ENCODE measurements around the gene CER1. TPM values are rescaled to one million over a fixed set of nuclear protein-coding genes. Genes with fewer than 3 reads are reported as not detected.

Gene CER1
- total RNA-seq, 4 donors from 2014 or later, result 1.9 to 7.6 TPM; not detected in 2

DNA sequence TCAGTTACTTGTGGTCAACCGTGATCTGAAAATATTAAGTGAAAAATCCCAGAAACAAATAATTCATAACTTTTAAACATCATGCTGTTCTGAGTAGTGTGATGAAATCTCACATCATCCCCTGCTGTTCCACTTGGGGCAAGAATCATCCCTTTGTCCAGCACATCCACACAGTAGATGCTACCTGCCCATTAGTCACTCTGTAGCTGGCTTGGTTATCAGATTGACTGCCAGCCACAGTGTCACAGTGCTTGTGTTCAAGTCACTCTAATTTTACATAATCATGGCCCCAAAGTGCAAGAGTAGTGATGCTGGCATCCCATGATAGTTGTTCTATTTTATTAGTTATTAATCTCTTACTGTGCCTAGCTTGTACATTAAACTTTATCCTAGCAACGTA lies 39.1 kb upstream of the CER1 start:
- no peak overlapping the region for H3K4me3 ChIP-seq
- H3K36me3 ChIP-seq, result peaks cover 0 to 7% (median 0%) of the 10 kb centered on the region in 3 donors
- no peaks in the 10 kb centered on the region for H3K9me3 ChIP-seq
- no peaks in the 10 kb centered on the region for H3K27me3 ChIP-seq
- DNase-seq, result no peak
- H3K27ac ChIP-seq, result no peak overlapping the region
- H3K4me1 ChIP-seq, result no peaks in the 10 kb centered on the region
- no peak for TF ChIP-seq POLR2A (IDR thresholded peaks at IDR 0.05)
- TF ChIP-seq, protein P1, sequence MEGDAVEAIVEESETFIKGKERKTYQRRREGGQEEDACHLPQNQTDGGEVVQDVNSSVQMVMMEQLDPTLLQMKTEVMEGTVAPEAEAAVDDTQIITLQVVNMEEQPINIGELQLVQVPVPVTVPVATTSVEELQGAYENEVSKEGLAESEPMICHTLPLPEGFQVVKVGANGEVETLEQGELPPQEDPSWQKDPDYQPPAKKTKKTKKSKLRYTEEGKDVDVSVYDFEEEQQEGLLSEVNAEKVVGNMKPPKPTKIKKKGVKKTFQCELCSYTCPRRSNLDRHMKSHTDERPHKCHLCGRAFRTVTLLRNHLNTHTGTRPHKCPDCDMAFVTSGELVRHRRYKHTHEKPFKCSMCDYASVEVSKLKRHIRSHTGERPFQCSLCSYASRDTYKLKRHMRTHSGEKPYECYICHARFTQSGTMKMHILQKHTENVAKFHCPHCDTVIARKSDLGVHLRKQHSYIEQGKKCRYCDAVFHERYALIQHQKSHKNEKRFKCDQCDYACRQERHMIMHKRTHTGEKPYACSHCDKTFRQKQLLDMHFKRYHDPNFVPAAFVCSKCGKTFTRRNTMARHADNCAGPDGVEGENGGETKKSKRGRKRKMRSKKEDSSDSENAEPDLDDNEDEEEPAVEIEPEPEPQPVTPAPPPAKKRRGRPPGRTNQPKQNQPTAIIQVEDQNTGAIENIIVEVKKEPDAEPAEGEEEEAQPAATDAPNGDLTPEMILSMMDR (IDR thresholded peaks at IDR 0.05), result no peak

DNA sequence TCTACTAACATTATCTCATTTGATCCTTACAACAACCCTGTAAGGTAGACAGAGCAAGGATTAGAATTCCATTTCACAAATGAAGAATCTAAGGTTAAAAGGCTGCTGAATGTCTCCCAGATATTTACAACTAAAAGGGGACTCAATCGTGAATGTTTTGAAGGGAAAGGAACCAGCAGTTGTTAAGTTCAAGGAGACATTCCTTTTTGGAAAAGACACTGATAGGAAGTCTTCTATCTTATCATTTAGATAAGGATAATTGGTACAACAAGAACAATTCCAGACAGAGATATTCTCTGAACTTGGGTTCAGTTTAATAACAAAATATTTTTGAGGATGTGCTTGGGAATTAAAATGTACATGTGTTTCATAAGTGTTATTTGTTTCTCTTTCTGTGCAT lies 37.5 kb upstream of the CER1 start:
- no peak overlapping the region for H3K27ac ChIP-seq
- no peaks in the 10 kb centered on the region for H3K27me3 ChIP-seq
- peaks cover 0 to 14% (median 0%) of the 10 kb centered on the region in 3 donors for H3K36me3 ChIP-seq
- no peak for DNase-seq
- H3K4me1 ChIP-seq, result no peaks in the 10 kb centered on the region
- no peaks in the 10 kb centered on the region for H3K9me3 ChIP-seq
- no peak overlapping the region for H3K4me3 ChIP-seq
- no peak for TF ChIP-seq POLR2A (IDR thresholded peaks at IDR 0.05)
- TF ChIP-seq, protein P1 (IDR thresholded peaks at IDR 0.05), result no peak

DNA sequence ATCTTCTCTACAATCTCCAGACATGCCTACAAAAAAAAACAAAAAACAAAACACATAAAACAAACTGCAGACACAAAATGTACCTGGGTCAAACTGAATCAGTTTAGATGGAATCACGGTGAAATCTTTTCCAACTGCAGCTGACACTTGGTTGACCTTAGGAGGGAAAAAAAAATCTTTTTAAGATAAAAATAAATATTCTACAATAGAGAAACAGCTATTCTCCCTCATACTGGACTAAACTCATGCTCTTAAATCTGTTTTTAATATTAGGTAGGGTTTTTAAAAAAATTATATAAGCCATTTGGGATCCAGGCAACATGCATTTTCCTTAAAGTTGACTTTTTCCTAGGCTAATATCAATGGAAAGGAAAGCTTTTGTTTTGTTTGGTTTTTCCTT lies 33.8 kb upstream of the CER1 start:
- H3K27me3 ChIP-seq, result no peaks in the 10 kb centered on the region
- TF ChIP-seq, protein P1 (IDR thresholded peaks at IDR 0.05), result no peak
- peaks cover 0 to 15% (median 0%) of the 10 kb centered on the region in 3 donors for H3K36me3 ChIP-seq
- no peak overlapping the region for H3K27ac ChIP-seq
- H3K9me3 ChIP-seq, result no peaks in the 10 kb centered on the region
- DNase-seq, result no peak
- H3K4me3 ChIP-seq, result no peak overlapping the region
- H3K4me1 ChIP-seq, result no peaks in the 10 kb centered on the region

DNA sequence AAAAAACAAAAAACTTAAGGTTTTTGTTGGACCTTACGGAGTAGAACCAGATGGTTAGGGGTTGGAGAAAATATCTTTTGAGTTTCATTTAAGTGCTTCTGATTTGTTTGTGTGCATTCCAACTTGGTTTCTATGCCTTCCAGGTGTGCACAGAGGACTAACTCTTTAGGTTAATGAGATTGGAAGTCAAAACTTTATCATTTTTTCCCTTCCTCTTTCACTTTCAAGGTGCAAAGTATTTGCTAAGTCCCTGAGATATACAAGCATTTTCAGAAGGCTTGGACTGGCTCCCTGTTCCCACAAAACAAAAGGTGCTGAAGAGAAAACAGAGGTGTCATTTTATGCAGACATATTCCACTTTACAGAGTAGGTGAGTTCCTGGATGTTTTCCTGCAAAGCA lies 30.3 kb upstream of the CER1 start:
- Histone ChIP-seq H3K27ac (no peak overlapping the region), H3K9me3 (no peaks in the 10 kb centered on the region), H3K4me3 (no peak overlapping the region), H3K27me3 (no peaks in the 10 kb centered on the region), H3K36me3 (peaks cover 0 to 14% (median 0%) of the 10 kb centered on the region in 3 donors), H3K4me1 (no peaks in the 10 kb centered on the region)
- DNase-seq, result no peak
- TF ChIP-seq POLR2A (IDR thresholded peaks at IDR 0.05), result no peak
- TF ChIP-seq, protein P1 (IDR thresholded peaks at IDR 0.05), result no peak

DNA sequence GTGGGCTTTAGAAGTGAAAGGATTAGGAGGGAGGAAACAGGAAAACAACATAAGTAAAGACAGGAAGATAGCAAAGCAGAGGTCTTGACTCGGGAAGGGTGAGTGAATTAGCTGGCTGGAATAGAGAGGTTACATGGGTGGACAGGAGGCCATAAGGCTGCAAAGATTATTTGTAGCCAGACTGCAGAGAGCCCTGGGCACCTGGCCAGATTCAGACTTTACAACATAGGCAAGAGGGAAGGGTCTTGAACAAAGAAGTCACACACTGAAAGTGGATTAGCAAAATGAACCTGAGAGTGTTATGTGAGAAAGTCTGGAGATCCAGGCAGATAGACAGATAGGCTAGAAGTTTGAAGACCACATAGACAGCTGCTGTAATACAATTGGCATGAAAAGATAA lies 29.7 kb upstream of the CER1 start:
- TF ChIP-seq, protein P1 (IDR thresholded peaks at IDR 0.05), result no peak
- no peak for TF ChIP-seq POLR2A (IDR thresholded peaks at IDR 0.05)
- peaks cover 0 to 12% (median 0%) of the 10 kb centered on the region in 3 donors for H3K36me3 ChIP-seq
- H3K27ac ChIP-seq, result no peak overlapping the region
- no peak for DNase-seq
- H3K9me3 ChIP-seq, result no peaks in the 10 kb centered on the region
- H3K4me3 ChIP-seq, result no peak overlapping the region
- H3K27me3 ChIP-seq, result no peaks in the 10 kb centered on the region
- H3K4me1 ChIP-seq, result no peaks in the 10 kb centered on the region

DNA sequence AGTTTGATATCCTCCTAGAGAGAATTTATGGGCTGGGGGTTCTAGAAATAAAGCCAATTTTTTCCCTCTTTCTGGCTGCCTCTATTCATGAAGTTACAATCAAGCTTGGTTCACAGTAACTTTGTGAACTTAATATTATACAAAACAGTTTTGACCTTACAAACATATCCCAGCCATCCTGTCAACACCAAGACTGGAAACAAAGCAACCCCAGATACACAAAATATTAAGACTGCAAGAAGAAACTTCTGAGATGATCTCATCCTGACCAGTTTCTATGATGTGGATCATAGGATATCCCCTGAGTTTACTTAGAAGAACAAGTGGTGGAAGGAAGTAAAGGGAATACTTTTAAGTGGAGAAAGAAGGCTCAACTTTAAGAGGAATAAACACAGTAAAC lies 28.3 kb upstream of the CER1 start:
- no peak for DNase-seq
- H3K4me3 ChIP-seq, result no peak overlapping the region
- H3K27ac ChIP-seq, result no peak overlapping the region
- no peaks in the 10 kb centered on the region for H3K27me3 ChIP-seq
- no peaks in the 10 kb centered on the region for H3K4me1 ChIP-seq
- peaks cover 0 to 25% (median 0%) of the 10 kb centered on the region in 3 donors for H3K36me3 ChIP-seq
- TF ChIP-seq, protein P1 (IDR thresholded peaks at IDR 0.05), result no peak
- no peaks in the 10 kb centered on the region for H3K9me3 ChIP-seq

All from Peyer's patch (tissue), 4 donors.